Muscle of leg (tissue), 11 donors: ENCODE measurements around the gene SLC24A3. TPM values are rescaled to one million over a fixed set of nuclear protein-coding genes. Genes with fewer than 3 reads are reported as not detected.

Experiments used
- DNase-seq: peaks from one replicate; pipeline ENCODE4 v3.0.0; 2013
- H3K27ac ChIP-seq: one replicate; pipeline ENCODE4 v1.5.1; 2013; ENCODE audit warnings: mild to moderate bottlenecking, low read length, control low read depth
- H3K27me3 ChIP-seq: one replicate; pipeline ENCODE4 v1.6.1; 2013; ENCODE audit warnings: low read length; ENCODE audit not compliant: control insufficient read depth, insufficient read depth
- H3K36me3 ChIP-seq: one replicate; pipeline ENCODE4 v1.6.1; 2013; ENCODE audit warnings: low read length; ENCODE audit not compliant: control insufficient read depth, insufficient read depth
- H3K4me1 ChIP-seq: one replicate; pipeline ENCODE4 v1.6.1; 2013; ENCODE audit warnings: low read length; ENCODE audit not compliant: control insufficient read depth, insufficient read depth
- H3K4me3 ChIP-seq: one replicate; pipeline ENCODE4 v1.5.1; 2013; ENCODE audit warnings: low read length, control low read depth
- H3K9me3 ChIP-seq: replicated peaks from 2 replicates; pipeline ENCODE4 v1.6.1; 2013; ENCODE audit warnings: low read depth, low read length; ENCODE audit not compliant: control insufficient read depth
- WGBS: methylation state at CpG from one replicate; pipeline ENCODE4 v1.1.5; 2013; ENCODE audit warnings: missing lambda C conversion rate; ENCODE audit not compliant: insufficient coverage; 5-methylcytosine and 5-hydroxymethylcytosine counted together
- polyA plus RNA-seq, 8 donors: library from polyadenylated mRNA; unstranded; fragments of 120-200 nt; gene quantifications; one replicate each; pipeline versions ENCODE4 v1.2.1 to v1.2.3, GENCODE V29; 2013; ENCODE audit warnings: inconsistent platforms in 1 of 8, low replicate concordance in 1 of 8; ENCODE audit not compliant: insufficient read length in 8 of 8, insufficient read depth in 1 of 8
- total RNA-seq: library from RNA; stranded (reverse); fragments of 120-200 nt; gene quantifications from one replicate; pipeline ENCODE4 v1.2.4, GENCODE V29; 2013

Gene SLC24A3
- total and polyA plus RNA-seq, 9 donors = 5.9 to 21.6 (median 17.0) TPM

DNA sequence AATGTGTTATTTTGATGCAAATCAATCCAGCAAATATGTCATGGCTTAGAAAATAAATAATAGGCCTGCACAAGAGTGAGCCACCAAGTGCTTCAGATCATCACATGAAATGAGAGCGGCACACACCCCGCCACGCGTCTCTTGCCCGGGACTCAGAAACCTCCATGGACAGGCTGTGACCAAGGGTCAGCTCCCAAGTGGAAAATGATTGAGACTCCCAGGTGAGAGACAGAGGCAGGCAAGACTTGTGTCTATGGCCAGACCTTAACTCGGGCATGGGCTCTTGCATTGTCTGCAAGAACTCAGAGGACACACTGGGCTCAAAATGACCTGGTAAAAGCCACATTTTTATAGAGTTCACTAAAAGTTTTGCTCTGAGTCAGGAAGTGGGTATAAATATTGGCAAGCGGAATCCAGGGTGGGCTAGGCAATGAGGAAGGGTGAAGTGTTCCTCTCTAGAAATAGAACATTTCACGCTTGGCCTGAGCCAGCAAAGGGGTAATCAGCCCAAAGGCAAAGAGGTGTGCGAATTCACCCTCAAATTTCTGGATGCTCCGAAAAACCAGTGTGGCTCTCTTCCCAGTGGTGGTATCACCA lies 514.9 kb downstream of the SLC24A3 start:
- WGBS = 89% methylated on average over 7 of the region's 10 CpGs

DNA sequence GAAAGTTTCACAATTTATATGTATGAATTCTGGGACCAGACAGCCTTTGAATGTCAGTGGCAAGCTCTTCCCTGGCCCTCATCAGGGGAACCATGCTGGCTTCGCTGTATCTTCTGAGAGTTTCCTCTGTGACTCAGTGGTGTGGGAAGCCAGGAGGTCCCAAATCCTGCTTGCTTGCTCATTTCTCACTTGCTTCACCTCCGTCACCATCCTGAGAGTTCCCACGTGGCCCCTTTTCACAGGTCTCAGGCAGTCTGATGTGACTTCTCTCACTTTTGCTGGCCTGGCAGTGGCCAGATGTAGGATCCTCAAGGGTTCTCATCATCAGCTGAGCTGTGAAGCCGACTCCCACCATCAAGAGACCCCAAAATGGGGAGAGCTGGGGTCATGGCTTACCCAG lies 517.2 kb downstream of the SLC24A3 start:
- 92% methylated on average over 3 of the region's 4 CpGs for WGBS
- no peak overlapping the region for H3K4me3 ChIP-seq
- H3K9me3 ChIP-seq = no peaks in the 10 kb centered on the region
- no peak for DNase-seq
- H3K27me3 ChIP-seq = no peaks in the 10 kb centered on the region
- peaks cover 2% of the 10 kb centered on the region for H3K4me1 ChIP-seq
- H3K36me3 ChIP-seq = no peaks in the 10 kb centered on the region
- H3K27ac ChIP-seq = no peak overlapping the region

More for the DNA sequence above, 514.9 kb downstream of the SLC24A3 start:
- Histone ChIP-seq H3K9me3 (no peaks in the 10 kb centered on the region), H3K4me3 (no peak overlapping the region), H3K4me1 (no peaks in the 10 kb centered on the region), H3K27me3 (no peaks in the 10 kb centered on the region), H3K27ac (no peak overlapping the region), H3K36me3 (no peaks in the 10 kb centered on the region)
- DNase-seq = no peak

DNA sequence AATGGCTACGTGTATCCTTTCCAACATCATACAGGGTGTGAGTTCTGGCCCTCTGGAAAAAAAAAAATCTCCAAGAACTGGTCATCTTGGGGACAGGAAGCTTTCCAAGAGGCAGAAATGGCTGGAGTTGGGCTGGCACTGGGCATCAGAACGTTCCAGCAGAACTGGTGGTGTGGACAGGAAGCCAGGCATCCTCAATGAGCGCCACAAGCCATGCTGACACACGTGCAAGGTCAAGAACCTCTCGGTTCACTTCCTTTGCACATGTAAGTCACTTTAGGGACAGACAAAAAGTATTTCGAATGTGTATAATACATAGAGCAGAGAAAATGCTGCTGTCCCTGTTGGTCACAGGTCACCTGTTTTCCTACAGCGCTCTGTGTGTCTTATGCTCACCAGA lies 518.3 kb downstream of the SLC24A3 start:
- H3K27me3 ChIP-seq = no peaks in the 10 kb centered on the region
- peaks cover 10% of the 10 kb centered on the region for H3K4me1 ChIP-seq
- H3K36me3 ChIP-seq = no peaks in the 10 kb centered on the region
- H3K4me3 ChIP-seq = no peak overlapping the region
- WGBS = 69% methylated on average over 4 of the region's 7 CpGs
- no peaks in the 10 kb centered on the region for H3K9me3 ChIP-seq
- DNase-seq = no peak
- no peak overlapping the region for H3K27ac ChIP-seq

DNA sequence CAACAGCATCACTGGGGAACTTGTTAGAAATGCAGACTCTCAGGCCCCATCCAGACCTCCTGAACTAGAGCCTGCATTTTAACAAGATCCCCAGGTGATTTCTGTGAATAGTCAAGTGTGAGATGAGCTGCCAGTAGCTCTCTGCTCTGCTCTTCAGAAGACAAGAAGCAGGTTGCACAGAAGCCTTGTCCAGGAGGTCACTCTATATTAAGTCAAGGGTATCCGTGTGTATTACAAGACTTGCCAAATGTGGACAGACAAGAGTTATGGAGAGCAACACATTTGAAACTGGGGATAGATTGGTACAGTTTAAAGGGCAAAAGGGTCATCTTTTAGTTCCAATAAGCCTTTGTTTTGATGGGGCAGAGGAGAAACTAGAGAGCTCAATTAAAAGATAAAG lies 522.4 kb downstream of the SLC24A3 start:
- DNase-seq = no peak
- peaks cover 13% of the 10 kb centered on the region for H3K4me1 ChIP-seq
- no peak overlapping the region for H3K4me3 ChIP-seq
- H3K27ac ChIP-seq = no peak overlapping the region
- no peaks in the 10 kb centered on the region for H3K36me3 ChIP-seq
- H3K9me3 ChIP-seq = no peaks in the 10 kb centered on the region
- WGBS = 50% methylated on average over 1 of the region's 1 CpG
- no peaks in the 10 kb centered on the region for H3K27me3 ChIP-seq

DNA sequence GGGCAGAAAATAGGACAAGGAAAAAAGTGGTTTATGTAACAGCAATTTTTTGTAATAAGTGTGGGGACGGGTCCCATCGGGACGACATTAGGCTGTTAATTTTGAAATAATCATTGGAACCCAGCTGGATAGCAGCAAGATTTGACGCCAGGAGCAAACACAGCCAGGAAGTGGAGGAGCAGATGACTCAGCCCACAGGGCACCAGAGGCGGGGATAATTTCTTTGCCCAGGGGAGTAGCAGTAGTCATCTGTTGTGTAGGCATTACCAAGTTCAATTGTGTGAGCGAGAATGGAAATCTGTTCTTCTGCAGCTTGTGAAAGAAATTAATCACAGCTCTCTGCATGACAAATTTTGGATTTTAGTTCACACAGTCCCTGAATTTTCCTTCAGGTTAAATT lies 523.0 kb downstream of the SLC24A3 start:
- H3K4me3 ChIP-seq = no peak overlapping the region
- peak overlapping the region; percentile 47 for H3K27ac ChIP-seq
- 10% methylated on average over 4 of the region's 6 CpGs for WGBS

DNA sequence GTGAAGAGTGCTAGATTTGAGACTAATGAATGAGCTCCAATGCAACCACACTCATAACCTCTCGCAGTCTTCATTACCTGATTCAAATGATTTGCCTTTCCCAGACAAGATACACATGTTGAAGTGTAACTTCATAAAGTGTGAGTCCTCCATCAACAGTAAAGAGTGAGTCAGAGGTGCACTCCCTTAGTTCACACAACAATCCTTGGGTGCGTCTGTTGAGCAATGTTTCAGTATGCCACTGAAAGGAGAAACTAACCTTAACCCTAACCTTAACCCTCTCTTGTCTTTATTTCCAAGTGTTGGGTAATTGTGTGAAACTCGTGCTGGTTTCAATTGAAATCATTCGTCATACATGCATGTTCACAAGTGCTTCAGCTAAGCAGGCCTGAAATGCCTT lies 524.6 kb downstream of the SLC24A3 start:
- peaks cover 13% of the 10 kb centered on the region for H3K4me1 ChIP-seq

More for the DNA sequence above, 523.0 kb downstream of the SLC24A3 start:
- no peaks in the 10 kb centered on the region for H3K27me3 ChIP-seq
- peaks cover 13% of the 10 kb centered on the region for H3K4me1 ChIP-seq
- H3K9me3 ChIP-seq = no peaks in the 10 kb centered on the region
- H3K36me3 ChIP-seq = no peaks in the 10 kb centered on the region
- peak; percentile 70 for DNase-seq

DNA sequence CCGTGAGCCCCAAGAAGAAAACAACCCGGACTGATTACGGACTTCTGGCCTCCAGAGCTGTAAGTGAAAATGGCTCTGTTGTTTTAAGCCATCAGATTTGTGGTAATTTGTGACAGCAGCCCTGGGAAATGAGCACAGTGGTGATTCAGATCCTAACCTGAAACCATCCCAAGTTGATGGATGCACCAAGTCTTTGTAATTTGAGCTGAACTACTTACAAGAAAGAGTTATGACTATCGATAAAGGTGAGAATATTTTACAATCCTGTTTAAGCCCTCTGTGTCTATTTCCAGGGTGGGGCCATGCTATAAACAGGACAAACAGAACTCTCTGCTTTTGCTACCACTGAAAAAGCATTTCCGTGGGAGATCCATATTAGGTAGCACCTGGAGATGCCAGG lies 526.5 kb downstream of the SLC24A3 start:
- WGBS = 62% methylated on average over 3 of the region's 5 CpGs
- H3K27me3 ChIP-seq = no peaks in the 10 kb centered on the region
- H3K4me1 ChIP-seq = peaks cover 13% of the 10 kb centered on the region

More for the DNA sequence above, 524.6 kb downstream of the SLC24A3 start:
- no peak for DNase-seq
- Histone ChIP-seq H3K36me3 (no peaks in the 10 kb centered on the region), H3K4me3 (no peak overlapping the region), H3K27ac (no peak overlapping the region), H3K27me3 (no peaks in the 10 kb centered on the region), H3K9me3 (no peaks in the 10 kb centered on the region)
- no CpG with 5 or more reads among the region's 4 CpGs for WGBS

DNA sequence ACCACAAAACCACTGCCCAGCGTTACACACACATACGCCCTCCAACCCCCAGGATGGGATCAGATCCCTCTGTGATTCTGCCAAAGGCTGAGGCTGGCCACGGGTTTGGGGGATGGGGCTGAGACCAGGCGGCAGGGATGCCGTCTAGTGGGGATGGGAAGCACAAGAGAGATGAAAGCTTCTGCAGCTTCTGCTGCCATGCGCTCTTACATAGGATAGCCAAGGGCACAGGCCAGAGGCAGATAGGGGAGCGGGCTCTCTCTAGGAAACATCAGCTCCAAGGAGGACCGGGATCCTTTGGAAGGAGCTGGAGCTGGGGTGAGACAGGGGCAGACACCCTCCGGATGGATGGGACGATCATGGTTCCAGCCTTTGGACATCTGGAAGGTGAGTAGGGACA lies 526.9 kb downstream of the SLC24A3 start:
- Histone ChIP-seq H3K36me3 (no peaks in the 10 kb centered on the region), H3K27me3 (no peaks in the 10 kb centered on the region), H3K9me3 (no peaks in the 10 kb centered on the region), H3K4me1 (peaks cover 13% of the 10 kb centered on the region), H3K4me3 (no peak overlapping the region), H3K27ac (no peak overlapping the region)
- no peak for DNase-seq
- 92% methylated on average over 7 of the region's 10 CpGs for WGBS

More for the DNA sequence above, 526.5 kb downstream of the SLC24A3 start:
- no peak for DNase-seq
- Histone ChIP-seq H3K9me3 (no peaks in the 10 kb centered on the region), H3K4me3 (no peak overlapping the region), H3K27ac (no peak overlapping the region), H3K36me3 (no peaks in the 10 kb centered on the region)

DNA sequence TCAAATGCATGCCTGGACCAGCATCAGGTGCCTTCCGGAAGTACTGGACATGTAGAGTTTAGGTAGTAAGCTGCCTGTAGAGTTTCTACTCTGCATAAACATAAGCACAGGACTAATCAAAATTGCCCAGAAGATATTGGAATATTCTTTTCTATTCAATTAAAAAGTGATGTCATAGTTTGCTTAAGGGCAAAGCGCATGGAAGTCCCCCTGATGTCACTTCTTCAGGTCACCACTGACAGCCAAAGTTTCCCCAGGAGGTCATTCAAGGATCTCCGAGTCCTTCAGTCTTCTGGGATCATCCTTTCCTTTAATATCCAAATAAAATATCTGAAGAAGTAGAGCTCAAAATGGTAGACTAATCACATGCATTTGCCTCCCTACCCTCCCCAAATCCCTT lies 528.1 kb downstream of the SLC24A3 start:
- DNase-seq = no peak
- H3K36me3 ChIP-seq = no peaks in the 10 kb centered on the region
- no CpG with 5 or more reads among the region's 3 CpGs for WGBS
- H3K9me3 ChIP-seq = no peaks in the 10 kb centered on the region
- H3K4me1 ChIP-seq = peaks cover 8% of the 10 kb centered on the region
- H3K27ac ChIP-seq = no peak overlapping the region
- H3K27me3 ChIP-seq = no peaks in the 10 kb centered on the region
- H3K4me3 ChIP-seq = no peak overlapping the region

DNA sequence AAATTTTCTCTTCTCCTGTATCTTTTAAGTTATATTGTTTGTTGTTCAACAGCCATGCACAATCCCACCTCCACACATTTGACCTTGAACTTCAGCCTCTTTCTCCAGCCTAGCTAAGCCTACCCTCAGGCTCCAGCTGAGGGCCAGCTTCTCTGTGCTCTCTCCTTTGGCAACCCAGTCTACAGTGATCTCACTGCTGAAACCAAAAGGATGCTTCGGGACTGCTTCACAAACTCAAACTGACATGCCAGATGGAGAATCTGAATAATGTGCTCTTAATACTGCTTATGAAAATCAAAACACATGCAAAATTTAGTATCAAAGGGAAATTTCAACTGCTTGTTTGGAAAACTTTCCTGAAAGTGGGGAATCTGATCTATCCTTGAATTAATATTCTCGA lies 529.5 kb downstream of the SLC24A3 start:
- peak; percentile 71 for DNase-seq
- WGBS = no CpG with 5 or more reads among the region's 2 CpGs
- Histone ChIP-seq H3K9me3 (peaks cover 3% of the 10 kb centered on the region), H3K36me3 (no peaks in the 10 kb centered on the region), H3K27ac (no peak overlapping the region), H3K4me3 (no peak overlapping the region), H3K4me1 (peaks cover 3% of the 10 kb centered on the region), H3K27me3 (no peaks in the 10 kb centered on the region)
